ENCODE results near the gene G2E3.

DNA sequence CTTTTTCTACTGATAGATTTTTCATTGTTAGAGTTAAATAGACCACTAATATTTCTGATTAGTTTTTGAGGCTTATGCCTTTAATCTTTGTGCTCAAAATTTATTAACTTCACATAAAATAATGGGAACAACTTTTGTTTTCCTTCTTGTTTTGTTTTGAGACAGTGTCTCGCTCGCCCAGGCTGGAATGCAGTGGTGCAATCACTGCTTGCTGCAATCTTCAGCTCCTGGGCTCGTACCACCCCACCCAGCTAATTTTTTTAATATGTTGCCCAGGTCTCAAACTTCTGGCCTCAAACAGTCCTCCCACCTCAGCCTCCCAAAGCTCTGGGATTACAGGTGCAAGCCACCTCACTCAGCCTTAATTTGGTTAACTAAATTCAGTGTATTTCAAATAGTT, 80.0 kb downstream of the G2E3 start:
- TF ChIP-seq POLR2AphosphoS5 (IDR thresholded peaks at IDR 0.05) = no peak
- no peak for TF ChIP-seq CTCF (IDR thresholded peaks at IDR 0.05)
- TF ChIP-seq POLR2A (IDR thresholded peaks at IDR 0.05) = no peak

All from sigmoid colon (tissue), 4 donors.